ENCODE results near the gene SYP. TPM values are rescaled to one million over a fixed set of nuclear protein-coding genes. Genes with fewer than 3 reads are reported as not detected.

The SYP gene
- total and polyA plus RNA-seq, 9 of the 15 experiments (the other 6 are each of a cell fraction or from before 2014, with no cell fraction given), result 0.48 to 5.1 (median 2.6) TPM

DNA sequence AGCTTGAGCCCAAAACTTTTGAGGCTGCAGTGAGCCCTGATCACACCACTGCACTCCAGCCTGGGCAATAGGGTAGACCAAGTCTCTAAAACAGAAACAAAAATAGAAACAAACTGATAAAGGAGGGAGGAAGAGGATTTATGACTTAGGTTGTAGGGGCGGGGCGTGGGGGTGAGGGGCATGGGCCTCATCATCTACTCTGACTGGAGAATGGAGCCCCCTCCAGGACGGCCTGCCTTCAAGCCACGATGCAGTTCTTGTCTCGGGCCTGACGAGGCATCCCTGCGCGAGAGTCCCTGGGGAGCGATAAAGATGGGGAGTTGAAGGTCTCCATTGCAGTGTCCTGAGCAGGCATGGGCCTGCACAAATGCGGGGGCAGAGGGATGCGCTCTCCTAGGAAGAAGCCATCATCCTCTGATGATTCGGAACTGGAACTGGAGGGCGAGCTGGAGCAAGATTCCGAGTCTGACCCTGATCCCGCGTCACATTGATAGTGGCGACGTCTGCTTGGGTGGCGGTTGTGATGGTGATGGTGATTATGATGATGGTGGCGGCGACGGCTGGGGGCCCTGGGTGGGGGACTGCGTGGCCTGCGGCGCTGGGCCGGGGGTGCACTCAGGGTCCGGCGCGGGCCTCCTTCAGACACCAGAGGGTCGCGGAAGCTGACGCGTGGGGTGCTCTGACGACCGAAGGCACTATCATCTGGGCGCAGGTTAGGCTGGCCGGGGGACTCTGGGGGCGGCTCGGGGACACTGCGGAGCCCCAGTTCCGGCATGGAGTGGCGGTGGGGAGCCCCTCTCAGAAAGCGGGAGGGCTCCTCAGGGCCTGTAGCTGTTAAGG lies 24.3 kb downstream of the SYP start (continued):
- TF ChIP-seq HINFP (tag; conservative IDR thresholded peaks at IDR 0.05; ENCODE audit: low read depth), result no peak
- no peak for TF ChIP-seq NCOA6 (IDR thresholded peaks at IDR 0.05)
- no peak for TF ChIP-seq MAFK (IDR thresholded peaks at IDR 0.05; ENCODE audit: low read length)
- no peak for TF ChIP-seq ZBTB40 (IDR thresholded peaks at IDR 0.05)
- TF ChIP-seq ZBTB40 (CRISPR knock-in tag; IDR thresholded peaks at IDR 0.05), result no peak
- no peak for TF ChIP-seq MTA1 (IDR thresholded peaks at IDR 0.05; ENCODE audit: borderline replicate concordance)
- no peak for TF ChIP-seq HCFC1 (IDR thresholded peaks at IDR 0.05; ENCODE audit: low read depth, low read length)
- TF ChIP-seq TRIM24 (IDR thresholded peaks at IDR 0.05), result no peak
- TF ChIP-seq, protein P1, sequence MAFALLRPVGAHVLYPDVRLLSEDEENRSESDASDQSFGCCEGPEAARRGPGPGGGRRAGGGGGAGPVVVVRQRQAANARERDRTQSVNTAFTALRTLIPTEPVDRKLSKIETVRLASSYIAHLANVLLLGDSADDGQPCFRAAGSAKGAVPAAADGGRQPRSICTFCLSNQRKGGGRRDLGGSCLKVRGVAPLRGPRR (CRISPR knock-in tag; IDR thresholded peaks at IDR 0.05), result no peak
- TF ChIP-seq, protein P2, sequence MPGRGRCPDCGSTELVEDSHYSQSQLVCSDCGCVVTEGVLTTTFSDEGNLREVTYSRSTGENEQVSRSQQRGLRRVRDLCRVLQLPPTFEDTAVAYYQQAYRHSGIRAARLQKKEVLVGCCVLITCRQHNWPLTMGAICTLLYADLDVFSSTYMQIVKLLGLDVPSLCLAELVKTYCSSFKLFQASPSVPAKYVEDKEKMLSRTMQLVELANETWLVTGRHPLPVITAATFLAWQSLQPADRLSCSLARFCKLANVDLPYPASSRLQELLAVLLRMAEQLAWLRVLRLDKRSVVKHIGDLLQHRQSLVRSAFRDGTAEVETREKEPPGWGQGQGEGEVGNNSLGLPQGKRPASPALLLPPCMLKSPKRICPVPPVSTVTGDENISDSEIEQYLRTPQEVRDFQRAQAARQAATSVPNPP (IDR thresholded peaks at IDR 0.05; ENCODE audit: borderline replicate concordance, insufficient read depth, insufficient read length), result no peak
- peak; percentile 61; the same call in 1 of the 2 replicates for TF ChIP-seq RBFOX2 (IDR thresholded peaks at IDR 0.05; ENCODE audit: low read depth, low read length)
- no peak for TF ChIP-seq KDM2B (CRISPR knock-in tag; IDR thresholded peaks at IDR 0.05)
- no peak for TF ChIP-seq PHF8 (IDR thresholded peaks at IDR 0.05; ENCODE audit: borderline replicate concordance, low read length)
- no peak for TF ChIP-seq SNRNP70 (optimal IDR thresholded peaks at IDR 0.05; ENCODE audit: low read depth, low read length)
